RKO (cell line): ENCODE measurements around the gene P2RX2.

ENCODE experiments used
- DNase-seq: peaks from one replicate; pipeline ENCODE4 v3.0.0-alpha.2; 2016; ENCODE audit warnings: low spot score

The P2RX2 gene

GRCh38 chr12:132603240-132604150 is 15.1 kb upstream of the P2RX2 start:
- no peak for DNase-seq

- DNase-seq: no peak
Observed at GRCh38 chr12:132604151-132604618, 14.4 kb upstream of the P2RX2 start.

- DNase-seq: no peak
Observed at GRCh38 chr12:132604668-132605441, 13.7 kb upstream of the P2RX2 start.

GRCh38 chr12:132605892-132606291 is 12.7 kb upstream of the P2RX2 start:
- DNase-seq: no peak

- no peak for DNase-seq
Observed at GRCh38 chr12:132606466-132606865, 12.1 kb upstream of the P2RX2 start.

GRCh38 chr12:132606927-132607326 is 11.6 kb upstream of the P2RX2 start:
- DNase-seq: no peak

GRCh38 chr12:132608231-132609171 is 10.1 kb upstream of the P2RX2 start:
- no peak for DNase-seq

- DNase-seq: no peak
Observed at GRCh38 chr12:132610051-132610759, 8.4 kb upstream of the P2RX2 start, which contains the start of gene LRCOL1. LRCOL1 (minus strand) TSS chr12:132610582; CDS start chr12:132606251, 4,331 bp downstream.

- no peak for DNase-seq
Observed at GRCh38 chr12:132610866-132611602, 7.5 kb upstream of the P2RX2 start.

GRCh38 chr12:132611620-132612019 is 7.0 kb upstream of the P2RX2 start:
- DNase-seq: no peak

GRCh38 chr12:132614029-132614428 is 4.5 kb upstream of the P2RX2 start:
- no peak for DNase-seq

- peak; percentile 84 for DNase-seq
Observed at GRCh38 chr12:132614861-132615578, 3.6 kb upstream of the P2RX2 start.

GRCh38 chr12:132615579-132616038 is 3.0 kb upstream of the P2RX2 start:
- no peak for DNase-seq

- no peak for DNase-seq
Observed at GRCh38 chr12:132617135-132617701, 1.4 kb upstream of the P2RX2 start.

- no peak for DNase-seq
Observed at GRCh38 chr12:132617822-132618682, 524 bp upstream of the P2RX2 start.

- DNase-seq: no peak
Observed at GRCh38 chr12:132619071-132619385, 452 bp downstream of the P2RX2 start.

GRCh38 chr12:132619386-132620112 is 973 bp downstream of the P2RX2 start:
- DNase-seq: no peak
